Adrenal gland (tissue), 5 donors: ENCODE measurements around the gene PRKAB2.
"Not testable (repeated sequence)": the region's sequence is repeated elsewhere in the genome, so short reads cannot be mapped to it uniquely, and the experiment has no call there.

Experiments
- POLR2A ChIP-seq, 2 donors: fragments of 450-650 bp; IDR thresholded peaks; one replicate each; pipeline ENCODE4 v1.6.1; 2017; ENCODE audit warnings: antibody characterized with exemption in 2 of 2, mild to moderate bottlenecking in 2 of 2, moderate library complexity in 1 of 2
- TF ChIP-seq, protein P1 (sequence below), 6 experiments: fragments of 450-650 bp in 4 of 6; fragments of 200-600 bp in 2 of 6; sonication (generic) in 1 of 6; IDR thresholded peaks; 1 replicate in 5 of 6; 2 replicates in 1 of 6; pipeline versions ENCODE4 v1.5.1 to v1.8.0; 2016 to 2021; ENCODE audit warnings: antibody characterized with exemption in 6 of 6, mild to moderate bottlenecking in 2 of 6, moderate library complexity in 1 of 6
- donor health status: DM: no; HTN: no; CAD: no.

DNA sequence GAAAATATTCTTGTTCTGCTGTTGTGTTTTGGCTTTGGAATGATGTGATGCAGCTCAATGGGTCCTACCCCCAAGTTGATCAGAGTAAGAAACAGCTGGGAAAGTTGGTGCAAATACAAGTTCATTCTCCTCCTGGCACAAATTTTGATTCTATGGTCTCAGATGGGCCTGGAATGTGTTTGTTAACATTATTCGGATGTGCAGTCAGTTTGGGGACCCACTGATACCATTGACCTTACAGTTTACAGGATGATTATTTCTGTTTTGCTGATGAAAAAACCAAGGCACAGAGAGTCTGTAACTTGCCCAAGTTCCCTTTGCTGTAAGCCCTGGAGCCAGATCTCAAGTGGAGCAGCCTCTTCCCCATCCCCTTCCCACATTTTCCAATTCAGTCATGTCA, 41.5 kb downstream of the PRKAB2 start:
- TF ChIP-seq, protein P1, sequence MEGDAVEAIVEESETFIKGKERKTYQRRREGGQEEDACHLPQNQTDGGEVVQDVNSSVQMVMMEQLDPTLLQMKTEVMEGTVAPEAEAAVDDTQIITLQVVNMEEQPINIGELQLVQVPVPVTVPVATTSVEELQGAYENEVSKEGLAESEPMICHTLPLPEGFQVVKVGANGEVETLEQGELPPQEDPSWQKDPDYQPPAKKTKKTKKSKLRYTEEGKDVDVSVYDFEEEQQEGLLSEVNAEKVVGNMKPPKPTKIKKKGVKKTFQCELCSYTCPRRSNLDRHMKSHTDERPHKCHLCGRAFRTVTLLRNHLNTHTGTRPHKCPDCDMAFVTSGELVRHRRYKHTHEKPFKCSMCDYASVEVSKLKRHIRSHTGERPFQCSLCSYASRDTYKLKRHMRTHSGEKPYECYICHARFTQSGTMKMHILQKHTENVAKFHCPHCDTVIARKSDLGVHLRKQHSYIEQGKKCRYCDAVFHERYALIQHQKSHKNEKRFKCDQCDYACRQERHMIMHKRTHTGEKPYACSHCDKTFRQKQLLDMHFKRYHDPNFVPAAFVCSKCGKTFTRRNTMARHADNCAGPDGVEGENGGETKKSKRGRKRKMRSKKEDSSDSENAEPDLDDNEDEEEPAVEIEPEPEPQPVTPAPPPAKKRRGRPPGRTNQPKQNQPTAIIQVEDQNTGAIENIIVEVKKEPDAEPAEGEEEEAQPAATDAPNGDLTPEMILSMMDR (IDR thresholded peaks at IDR 0.05), result not testable (repeated sequence)
- not testable (repeated sequence) for TF ChIP-seq POLR2A (IDR thresholded peaks at IDR 0.05)
